ENCODE data around the gene FBXO21. TPM values are rescaled to one million over a fixed set of nuclear protein-coding genes. Genes with fewer than 3 reads are reported as not detected.

The FBXO21 gene
- total RNA-seq (10 to 100 TPM; 47.7 to 58.1 (median 54.2) TPM), total RNA-seq (53.5 to 106 (median 86.1) reads per million in 29 experiments)
- 37.8 TPM for total RNA-seq (2013)

DNA sequence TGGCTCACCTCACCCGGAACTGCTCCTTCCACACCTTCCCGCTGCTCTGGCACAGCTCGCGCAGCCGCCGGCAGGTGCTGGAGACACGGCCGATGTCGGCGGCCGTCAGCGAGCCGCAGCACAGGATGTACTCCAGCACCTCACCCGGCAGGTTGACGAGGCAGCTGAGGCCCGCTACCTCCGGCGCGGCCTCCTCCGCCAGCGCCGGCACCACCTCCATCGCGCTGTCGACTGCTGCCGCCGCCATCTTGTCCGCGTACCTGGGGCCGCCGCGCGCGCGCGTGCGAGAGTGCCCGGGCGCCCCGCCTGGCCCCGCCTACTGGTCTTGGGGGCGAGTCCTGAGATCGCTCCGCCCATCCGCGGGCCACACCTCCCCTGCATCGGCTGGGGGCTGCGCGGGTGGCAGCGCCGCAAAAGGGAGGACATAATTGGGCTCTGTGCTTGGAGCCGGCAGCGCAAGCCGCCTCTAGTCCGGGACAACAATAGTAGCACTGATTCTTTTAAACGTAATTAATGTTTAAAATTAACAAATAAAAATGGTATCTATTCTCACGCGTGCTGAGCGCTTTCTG, at the start of gene FBXO21:
Gene FBXO21, minus strand, starts transcription at position 261 of the 572 bp plus-strand sequence. Its CDS starts 14 bp downstream, at position 247.
- ATAC-seq (replicated peaks in 1 of 4) (peak; percentile 92 to 98 (median 94)), DNase-seq (peak; percentile 83 to 96 (median 92))
- Mint-ChIP-seq H3K27me3 (peaks cover 0 to 2% of the 10 kb centered on the region in 2 donors), H3K4me3 (peak within 1 kb of the TSS; percentile 91 to 95 (median 91)), H3K9me3 (no peaks in the 10 kb centered on the region), H3K4me1 (peaks cover 32 to 39% (median 33%) of the 10 kb centered on the region in 3 donors), H3K36me3 (peaks cover 11% of the 10 kb centered on the region), H3K27ac (peak within 1 kb of the TSS; percentile 88 to 91)
- peaks cover 0 to 3% of the 10 kb centered on the region in 2 experiments for H3K27me3 ChIP-seq (replicated peaks in 1 of 2; ENCODE audit: control insufficient read depth in 2 of 2, extremely low read depth in 1 of 2, insufficient read depth in 2 of 2, low read length in 1 of 2)
- H3K36me3 ChIP-seq (ENCODE audit: control insufficient read depth in 2 of 2, extremely low read depth in 1 of 2, insufficient read depth in 1 of 2, low read length in 1 of 2), result peaks cover 0 to 13% of the 10 kb centered on the region in 2 donors
- H3K27ac ChIP-seq (ENCODE audit: low read length), result peak within 1 kb of the TSS; percentile 62
- H3K9me3 ChIP-seq, result no peaks in the 10 kb centered on the region
- H3K4me3 ChIP-seq (ENCODE audit: control insufficient read depth in 1 of 2, extremely low read depth in 1 of 2, low read length in 1 of 2), result peak within 1 kb of the TSS; percentile 78 to 83
- under 1% methylated on average over 48 of the region's 59 CpGs for WGBS (ENCODE audit: insufficient coverage)
- ChIA-PET POLR2A (interaction anchor here in 1 of 2 donors (0.5 kb wide), 1 partner anchor 8 kb away, joined by 3 read pairs; no protein-coding TSS in a partner anchor), CTCF (no interaction called here)
- H3K4me1 ChIP-seq (ENCODE audit: control insufficient read depth in 1 of 2, extremely low read depth in 1 of 2, insufficient read depth in 2 of 2, low read length in 2 of 2), result peaks cover 14 to 19% of the 10 kb centered on the region in 2 experiments

DNA sequence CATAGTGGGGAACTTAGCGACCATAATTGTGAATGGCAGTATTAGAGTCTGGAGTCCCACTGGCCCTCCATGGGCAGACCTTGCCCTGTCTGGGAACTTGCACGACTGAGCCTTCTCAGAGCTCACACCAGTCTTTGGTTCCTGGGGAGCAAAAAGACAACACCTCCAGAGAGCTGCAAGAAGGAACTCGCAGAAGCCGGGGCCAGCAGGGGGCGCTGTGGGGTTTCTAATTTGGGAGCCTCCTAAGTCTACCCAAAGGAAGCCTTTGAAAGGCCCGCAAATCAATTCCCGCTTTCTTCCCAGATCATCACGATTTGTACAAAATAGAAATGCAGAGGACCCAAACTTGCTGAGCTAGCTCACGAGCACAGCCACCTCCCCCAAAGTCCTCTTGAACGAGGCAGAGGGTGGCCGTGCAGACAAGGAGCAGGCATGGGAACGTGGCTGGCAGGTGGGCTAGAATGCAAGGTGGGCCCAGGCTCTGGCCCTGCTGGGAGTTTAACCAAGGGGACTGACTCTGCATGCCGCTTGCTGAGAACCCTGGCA, 46.3 kb upstream of the FBXO21 start:
- Mint-ChIP-seq H3K9me3 (no peaks in the 10 kb centered on the region), H3K4me3 (no peak overlapping the region), H3K36me3 (no peaks in the 10 kb centered on the region), H3K27ac (no peak overlapping the region), H3K27me3 (peaks cover 14 to 20% of the 10 kb centered on the region in 2 donors), H3K4me1 (peaks cover 0 to 2% (median 0%) of the 10 kb centered on the region in 3 donors)
- no peaks in the 10 kb centered on the region for H3K9me3 ChIP-seq
- DNase-seq (peak; percentile 1 to 71 (median 52)), ATAC-seq (replicated peaks in 1 of 4) (no peak)
- 10% methylated on average over 12 of the region's 13 CpGs for WGBS (ENCODE audit: insufficient coverage)
- H3K27ac ChIP-seq (ENCODE audit: low read length), result no peak overlapping the region
- H3K36me3 ChIP-seq (ENCODE audit: control insufficient read depth in 2 of 2, extremely low read depth in 1 of 2, insufficient read depth in 1 of 2, low read length in 1 of 2), result no peaks in the 10 kb centered on the region
- CTCF ChIA-PET, result interaction anchor here (0.5 to 2.3 kb wide), 3 partner anchors 9 to 608 kb away, joined by 3 to 5 read pairs (median 4); no protein-coding TSS in a partner anchor
- POLR2A ChIA-PET, result no interaction called here
- H3K4me1 ChIP-seq (ENCODE audit: control insufficient read depth in 1 of 2, extremely low read depth in 1 of 2, insufficient read depth in 2 of 2, low read length in 2 of 2), result no peaks in the 10 kb centered on the region
- no peak overlapping the region for H3K4me3 ChIP-seq (ENCODE audit: control insufficient read depth in 1 of 2, extremely low read depth in 1 of 2, low read length in 1 of 2)
- peaks cover 6 to 22% of the 10 kb centered on the region in 2 experiments for H3K27me3 ChIP-seq (replicated peaks in 1 of 2; ENCODE audit: control insufficient read depth in 2 of 2, extremely low read depth in 1 of 2, insufficient read depth in 2 of 2, low read length in 1 of 2)

DNA sequence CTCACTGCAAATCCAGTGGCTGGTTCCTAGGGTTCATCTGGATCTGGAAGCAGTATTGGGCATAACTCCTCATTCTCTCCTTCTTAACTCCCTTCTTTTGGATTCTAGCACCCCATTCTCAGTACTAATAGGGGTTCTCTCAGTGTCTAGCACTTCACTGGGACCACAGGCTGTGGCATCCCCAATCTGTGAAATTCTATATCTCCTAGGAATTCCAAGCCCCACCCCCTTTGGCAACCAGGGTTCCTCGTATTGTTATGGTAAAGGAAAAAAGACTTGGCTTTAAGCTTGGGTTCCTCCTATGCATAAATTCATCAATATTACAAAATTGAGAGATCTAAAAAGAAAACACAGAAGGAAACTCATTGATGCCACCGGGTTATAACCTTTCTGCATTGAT, 45.0 kb upstream of the FBXO21 start:
- peaks cover 0 to 2% (median 0%) of the 10 kb centered on the region in 3 donors for H3K4me1 Mint-ChIP-seq
- H3K9me3 Mint-ChIP-seq, result no peaks in the 10 kb centered on the region
- H3K27ac ChIP-seq (ENCODE audit: low read length), result no peak overlapping the region
- no peaks in the 10 kb centered on the region for H3K36me3 ChIP-seq (ENCODE audit: control insufficient read depth in 2 of 2, extremely low read depth in 1 of 2, insufficient read depth in 1 of 2, low read length in 1 of 2)
- ChIA-PET POLR2A (no interaction called here), CTCF (interaction anchor here in 1 of 2 donors (2.3 kb wide), 1 partner anchor 8 kb away, joined by 5 read pairs; no protein-coding TSS in a partner anchor)
- ATAC-seq (replicated peaks in 1 of 4), result no peak
- H3K9me3 ChIP-seq, result no peaks in the 10 kb centered on the region
- H3K27ac Mint-ChIP-seq, result no peak overlapping the region
- H3K36me3 Mint-ChIP-seq, result no peaks in the 10 kb centered on the region
- H3K27me3 Mint-ChIP-seq, result peaks cover 20 to 23% of the 10 kb centered on the region in 2 donors
- H3K4me1 ChIP-seq (ENCODE audit: control insufficient read depth in 1 of 2, extremely low read depth in 1 of 2, insufficient read depth in 2 of 2, low read length in 2 of 2), result no peaks in the 10 kb centered on the region
- WGBS (ENCODE audit: insufficient coverage), result no CpG with 5 or more reads among the region's 2 CpGs
- H3K27me3 ChIP-seq (replicated peaks in 1 of 2; ENCODE audit: control insufficient read depth in 2 of 2, extremely low read depth in 1 of 2, insufficient read depth in 2 of 2, low read length in 1 of 2), result peaks cover 6 to 22% of the 10 kb centered on the region in 2 experiments
- H3K4me3 Mint-ChIP-seq, result no peak overlapping the region
- H3K4me3 ChIP-seq (ENCODE audit: control insufficient read depth in 1 of 2, extremely low read depth in 1 of 2, low read length in 1 of 2), result no peak overlapping the region
- no peak for DNase-seq

- CTCF ChIA-PET, result no interaction called here
- 86% methylated on average over 11 of the region's 15 CpGs for WGBS (ENCODE audit: insufficient coverage)
- ATAC-seq (replicated peaks in 1 of 4) (no peak), DNase-seq (no peak)
- no peak overlapping the region for H3K4me3 ChIP-seq (ENCODE audit: control insufficient read depth in 1 of 2, extremely low read depth in 1 of 2, low read length in 1 of 2)
- H3K36me3 Mint-ChIP-seq, result no peaks in the 10 kb centered on the region
- H3K4me3 Mint-ChIP-seq, result no peak overlapping the region
- peaks cover 20 to 23% of the 10 kb centered on the region in 2 donors for H3K27me3 Mint-ChIP-seq
- peaks cover 6 to 22% of the 10 kb centered on the region in 2 experiments for H3K27me3 ChIP-seq (replicated peaks in 1 of 2; ENCODE audit: control insufficient read depth in 2 of 2, extremely low read depth in 1 of 2, insufficient read depth in 2 of 2, low read length in 1 of 2)
- H3K9me3 ChIP-seq, result no peaks in the 10 kb centered on the region
- H3K27ac ChIP-seq (ENCODE audit: low read length), result no peak overlapping the region
- POLR2A ChIA-PET, result no interaction called here
- peaks cover 0 to 2% (median 0%) of the 10 kb centered on the region in 3 donors for H3K4me1 Mint-ChIP-seq
- no peaks in the 10 kb centered on the region for H3K36me3 ChIP-seq (ENCODE audit: control insufficient read depth in 2 of 2, extremely low read depth in 1 of 2, insufficient read depth in 1 of 2, low read length in 1 of 2)
- no peaks in the 10 kb centered on the region for H3K9me3 Mint-ChIP-seq
- no peak overlapping the region for H3K27ac Mint-ChIP-seq
- no peaks in the 10 kb centered on the region for H3K4me1 ChIP-seq (ENCODE audit: control insufficient read depth in 1 of 2, extremely low read depth in 1 of 2, insufficient read depth in 2 of 2, low read length in 2 of 2)
Observed at GRCh38 chr12:117234441-117234840, 44.2 kb upstream of the FBXO21 start.

DNA sequence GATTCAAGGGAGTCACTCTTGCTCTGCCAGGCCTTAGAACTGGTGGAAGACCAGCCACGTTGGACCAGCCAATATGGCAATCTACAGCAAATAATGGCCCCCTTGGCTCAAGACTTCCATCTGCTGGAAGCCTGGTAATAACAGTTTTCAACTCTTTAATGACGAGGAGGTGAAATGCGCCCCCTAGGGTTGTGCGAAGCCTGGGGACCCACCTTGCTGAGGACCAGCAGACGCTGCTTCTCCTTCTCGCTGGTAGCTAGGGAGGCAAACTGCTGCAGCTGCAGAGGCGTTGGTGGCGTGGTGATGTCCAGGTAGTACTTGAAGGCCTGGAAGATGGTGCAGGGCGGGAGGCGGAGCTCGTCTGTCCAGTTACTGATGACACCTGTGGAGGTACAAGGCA, 41.5 kb upstream of the FBXO21 start:
- Mint-ChIP-seq H3K4me1 (peaks cover 0 to 2% (median 0%) of the 10 kb centered on the region in 3 donors), H3K9me3 (no peaks in the 10 kb centered on the region), H3K36me3 (no peaks in the 10 kb centered on the region), H3K27me3 (peaks cover 28 to 35% of the 10 kb centered on the region in 2 donors), H3K27ac (no peak overlapping the region), H3K4me3 (no peak overlapping the region)
- H3K4me1 ChIP-seq (ENCODE audit: control insufficient read depth in 1 of 2, extremely low read depth in 1 of 2, insufficient read depth in 2 of 2, low read length in 2 of 2), result no peaks in the 10 kb centered on the region
- ChIA-PET CTCF (interaction anchor here in 1 of 2 donors (0.6 kb wide), 1 partner anchor 35 kb away, joined by 3 read pairs; no protein-coding TSS in a partner anchor), POLR2A (no interaction called here)
- H3K27me3 ChIP-seq (replicated peaks in 1 of 2; ENCODE audit: control insufficient read depth in 2 of 2, extremely low read depth in 1 of 2, insufficient read depth in 2 of 2, low read length in 1 of 2), result peaks cover 4 to 23% of the 10 kb centered on the region in 2 experiments
- no peaks in the 10 kb centered on the region for H3K36me3 ChIP-seq (ENCODE audit: control insufficient read depth in 2 of 2, extremely low read depth in 1 of 2, insufficient read depth in 1 of 2, low read length in 1 of 2)
- no peak overlapping the region for H3K27ac ChIP-seq (ENCODE audit: low read length)
- H3K4me3 ChIP-seq (ENCODE audit: control insufficient read depth in 1 of 2, extremely low read depth in 1 of 2, low read length in 1 of 2), result no peak overlapping the region
- no peaks in the 10 kb centered on the region for H3K9me3 ChIP-seq
- DNase-seq (no peak), ATAC-seq (replicated peaks in 1 of 4) (no peak)
- WGBS (ENCODE audit: insufficient coverage), result 86% methylated on average over 10 of the region's 11 CpGs

GRCh38 chr12:117228239-117228638, 38.0 kb upstream of the FBXO21 start:
- Mint-ChIP-seq H3K4me3 (no peak overlapping the region), H3K9me3 (no peaks in the 10 kb centered on the region), H3K4me1 (no peaks in the 10 kb centered on the region), H3K27ac (no peak overlapping the region), H3K27me3 (peaks cover 20 to 23% of the 10 kb centered on the region in 2 donors), H3K36me3 (no peaks in the 10 kb centered on the region)
- POLR2A ChIA-PET, result no interaction called here
- CTCF ChIA-PET, result interaction anchor here in 1 of 2 donors (0.7 kb wide), 1 partner anchor 609 kb away, joined by 3 read pairs; no protein-coding TSS in a partner anchor
- H3K4me3 ChIP-seq (ENCODE audit: control insufficient read depth in 1 of 2, extremely low read depth in 1 of 2, low read length in 1 of 2), result no peak overlapping the region
- 69% methylated on average over 2 of the region's 2 CpGs for WGBS (ENCODE audit: insufficient coverage)
- peaks cover 0 to 20% of the 10 kb centered on the region in 2 experiments for H3K27me3 ChIP-seq (replicated peaks in 1 of 2; ENCODE audit: control insufficient read depth in 2 of 2, extremely low read depth in 1 of 2, insufficient read depth in 2 of 2, low read length in 1 of 2)
- H3K9me3 ChIP-seq, result no peaks in the 10 kb centered on the region
- no peak for ATAC-seq (replicated peaks in 1 of 4)
- H3K27ac ChIP-seq (ENCODE audit: low read length), result no peak overlapping the region
- H3K4me1 ChIP-seq (ENCODE audit: control insufficient read depth in 1 of 2, extremely low read depth in 1 of 2, insufficient read depth in 2 of 2, low read length in 2 of 2), result no peaks in the 10 kb centered on the region
- DNase-seq, result no peak
- no peaks in the 10 kb centered on the region for H3K36me3 ChIP-seq (ENCODE audit: control insufficient read depth in 2 of 2, extremely low read depth in 1 of 2, insufficient read depth in 1 of 2, low read length in 1 of 2)
